Colon (tissue), 2 donors: ENCODE results near the gene SSC5D.

Experiments
- FAIRE-seq: peaks from 2 replicates; lab custom pipeline; 2012; peaks lifted over from hg19 to GRCh38; lab: Jason Lieb, UNC
- donor health status: control.
- donor health status: control.

The SSC5D gene

GRCh38 chr19:55474269-55475265 is 13.7 kb upstream of the SSC5D start:
- no peak for FAIRE-seq

- FAIRE-seq, result no peak
Observed at GRCh38 chr19:55476100-55476775, 12.0 kb upstream of the SSC5D start, which contains the start of gene ZNF628. Gene ZNF628 (plus strand): TSS chr19:55476617. CDS start chr19:55479911, 3,294 bp downstream.

GRCh38 chr19:55477905-55478304 is 10.3 kb upstream of the SSC5D start:
- no peak for FAIRE-seq

- no peak for FAIRE-seq
Observed at GRCh38 chr19:55478364-55478763, 9.9 kb upstream of the SSC5D start.

GRCh38 chr19:55479045-55479444 is 9.2 kb upstream of the SSC5D start:
- no peak for FAIRE-seq

GRCh38 chr19:55479451-55480230 is 8.6 kb upstream of the SSC5D start:
- no peak for FAIRE-seq

- no peak for FAIRE-seq
Observed at GRCh38 chr19:55481148-55481793, 7.0 kb upstream of the SSC5D start.

GRCh38 chr19:55481794-55482155 is 6.5 kb upstream of the SSC5D start:
- FAIRE-seq, result no peak

- no peak for FAIRE-seq
Observed at GRCh38 chr19:55482156-55482961, 5.9 kb upstream of the SSC5D start.

- no peak for FAIRE-seq
Observed at GRCh38 chr19:55482967-55483705, 5.1 kb upstream of the SSC5D start.

GRCh38 chr19:55483706-55484592 is 4.3 kb upstream of the SSC5D start:
- FAIRE-seq, result no peak

- no peak for FAIRE-seq
Observed at GRCh38 chr19:55484593-55485438, 3.4 kb upstream of the SSC5D start, which contains the start of gene NAT14. Gene NAT14 (plus strand): TSS chr19:55485188. CDS start chr19:55485709, 521 bp downstream.

GRCh38 chr19:55485439-55486011 is 2.7 kb upstream of the SSC5D start:
- no peak for FAIRE-seq

- FAIRE-seq, result no peak
Observed at GRCh38 chr19:55486043-55486970, 1.9 kb upstream of the SSC5D start.

GRCh38 chr19:55486971-55487923 is 989 bp upstream of the SSC5D start:
- FAIRE-seq, result no peak
